ENCODE data around the gene CHST11.

GRCh38 chr12:104407438-104407837 lies 49.3 kb upstream of the CHST11 start:
- TF ChIP-seq YY1 (IDR thresholded peaks at IDR 0.05; ENCODE audit: insufficient read depth, insufficient read length) (no peak), SUZ12 (IDR thresholded peaks at IDR 0.05; ENCODE audit: extremely low read depth, insufficient read depth, insufficient read length) (no peak), ZNF274 (IDR thresholded peaks at IDR 0.05; ENCODE audit: low read depth, low read length) (no peak)

Measured in NT2/D1 (cell line).